ENCODE measurements around the gene KRT76.

DNA sequence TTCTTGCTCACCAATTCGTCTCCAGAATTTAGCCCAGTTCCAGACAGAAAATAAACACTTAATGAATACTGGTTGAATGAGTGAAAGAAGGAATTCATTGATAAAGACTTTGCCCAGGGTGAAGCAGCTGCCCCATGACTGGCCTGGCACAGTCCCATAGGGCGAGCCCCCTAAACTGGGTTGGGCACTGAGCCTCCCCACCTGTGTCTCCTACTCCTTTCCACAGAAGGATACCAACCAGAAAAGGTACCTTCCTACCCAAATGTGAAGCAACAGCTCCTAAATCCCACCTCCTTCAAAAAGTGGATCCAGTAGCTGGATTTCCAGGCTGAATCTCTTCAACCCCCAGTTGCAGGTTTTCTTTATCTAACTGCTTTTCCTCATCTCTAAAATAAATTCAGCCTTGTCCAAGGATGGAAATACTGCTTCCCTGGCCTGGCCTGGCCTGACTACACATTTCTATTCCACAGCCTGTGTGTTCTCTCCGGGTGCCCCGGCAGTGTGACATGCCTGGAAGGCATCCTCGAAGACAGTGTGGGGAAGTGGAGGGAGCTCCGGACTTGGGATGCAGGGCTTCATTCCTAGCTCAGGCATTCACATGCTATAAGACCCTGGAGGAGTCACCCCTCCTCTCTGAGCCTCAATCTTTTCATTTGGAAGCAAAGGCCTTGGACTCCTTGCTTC lies 11.2 kb upstream of the KRT76 start:
- TF ChIP-seq, protein P1, sequence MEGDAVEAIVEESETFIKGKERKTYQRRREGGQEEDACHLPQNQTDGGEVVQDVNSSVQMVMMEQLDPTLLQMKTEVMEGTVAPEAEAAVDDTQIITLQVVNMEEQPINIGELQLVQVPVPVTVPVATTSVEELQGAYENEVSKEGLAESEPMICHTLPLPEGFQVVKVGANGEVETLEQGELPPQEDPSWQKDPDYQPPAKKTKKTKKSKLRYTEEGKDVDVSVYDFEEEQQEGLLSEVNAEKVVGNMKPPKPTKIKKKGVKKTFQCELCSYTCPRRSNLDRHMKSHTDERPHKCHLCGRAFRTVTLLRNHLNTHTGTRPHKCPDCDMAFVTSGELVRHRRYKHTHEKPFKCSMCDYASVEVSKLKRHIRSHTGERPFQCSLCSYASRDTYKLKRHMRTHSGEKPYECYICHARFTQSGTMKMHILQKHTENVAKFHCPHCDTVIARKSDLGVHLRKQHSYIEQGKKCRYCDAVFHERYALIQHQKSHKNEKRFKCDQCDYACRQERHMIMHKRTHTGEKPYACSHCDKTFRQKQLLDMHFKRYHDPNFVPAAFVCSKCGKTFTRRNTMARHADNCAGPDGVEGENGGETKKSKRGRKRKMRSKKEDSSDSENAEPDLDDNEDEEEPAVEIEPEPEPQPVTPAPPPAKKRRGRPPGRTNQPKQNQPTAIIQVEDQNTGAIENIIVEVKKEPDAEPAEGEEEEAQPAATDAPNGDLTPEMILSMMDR (IDR thresholded peaks at IDR 0.05; ENCODE audit: low read depth, low read length), result no peak
- no peak for TF ChIP-seq EZH2phosphoT487 (IDR thresholded peaks at IDR 0.05; ENCODE audit: low read depth)
